DND-41 (cell line): Measurements from ENCODE around the gene GAREM2.

Experiments used
- CTCF ChIP-seq: IDR thresholded peaks from 2 replicates; pipeline ENCODE4 v1.5.1; 2012; ENCODE audit warnings: borderline replicate concordance, low read length, moderate library complexity, mild to moderate bottlenecking; ENCODE audit not compliant: poor library complexity, severe bottlenecking; ENCODE audit errors: extremely low read depth
- EZH2 ChIP-seq: IDR thresholded peaks from 3 replicates; pipeline ENCODE4 v1.6.1; 2012; ENCODE audit warnings: borderline replicate concordance, low read depth, mild to moderate bottlenecking, moderate library complexity, low read length, inconsistent platforms; ENCODE audit not compliant: severe bottlenecking

DNA sequence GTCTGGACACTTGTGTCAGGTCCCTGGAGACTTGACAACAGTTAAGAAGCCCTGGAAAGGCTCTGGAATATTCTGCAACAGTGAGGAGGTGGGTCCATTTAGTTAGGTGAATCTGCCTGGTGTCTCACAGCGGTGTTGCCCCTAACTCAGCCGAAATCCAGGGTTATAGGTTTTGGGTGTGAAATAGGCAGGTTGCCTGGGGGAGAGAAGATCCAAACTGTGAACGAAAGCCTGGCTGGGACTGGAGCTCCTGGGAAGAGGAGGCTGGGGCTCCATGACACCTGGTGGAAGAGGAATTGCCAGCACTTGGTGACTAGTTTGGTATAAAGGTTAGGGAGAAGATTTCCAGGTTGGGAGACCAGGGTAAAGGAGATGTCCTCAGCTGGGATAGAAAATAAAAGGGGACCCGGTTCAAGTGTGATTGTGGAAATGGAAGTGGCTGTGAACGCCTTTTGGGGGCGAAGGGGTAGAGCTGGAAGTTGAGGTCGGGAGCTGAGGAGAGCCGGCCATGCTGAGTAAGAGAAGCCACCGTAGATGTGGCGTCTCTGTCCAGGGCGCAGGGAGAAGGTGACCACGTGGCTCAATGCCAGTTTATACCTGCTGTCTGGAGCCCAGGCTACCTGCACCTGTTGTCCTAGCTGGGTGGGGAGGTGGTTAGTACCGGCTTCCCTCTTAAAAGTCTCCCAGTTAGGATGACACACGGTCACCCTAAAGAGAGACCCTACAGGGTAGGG is 3.0 kb upstream of the GAREM2 start:
- TF ChIP-seq CTCF (no peak), EZH2 (no peak)
